ENCODE measurements around the gene FAAP100.
A peak's percentile ranks its signal among the peaks of the same experiment; 100 is the strongest.

FAAP100 gene

DNA sequence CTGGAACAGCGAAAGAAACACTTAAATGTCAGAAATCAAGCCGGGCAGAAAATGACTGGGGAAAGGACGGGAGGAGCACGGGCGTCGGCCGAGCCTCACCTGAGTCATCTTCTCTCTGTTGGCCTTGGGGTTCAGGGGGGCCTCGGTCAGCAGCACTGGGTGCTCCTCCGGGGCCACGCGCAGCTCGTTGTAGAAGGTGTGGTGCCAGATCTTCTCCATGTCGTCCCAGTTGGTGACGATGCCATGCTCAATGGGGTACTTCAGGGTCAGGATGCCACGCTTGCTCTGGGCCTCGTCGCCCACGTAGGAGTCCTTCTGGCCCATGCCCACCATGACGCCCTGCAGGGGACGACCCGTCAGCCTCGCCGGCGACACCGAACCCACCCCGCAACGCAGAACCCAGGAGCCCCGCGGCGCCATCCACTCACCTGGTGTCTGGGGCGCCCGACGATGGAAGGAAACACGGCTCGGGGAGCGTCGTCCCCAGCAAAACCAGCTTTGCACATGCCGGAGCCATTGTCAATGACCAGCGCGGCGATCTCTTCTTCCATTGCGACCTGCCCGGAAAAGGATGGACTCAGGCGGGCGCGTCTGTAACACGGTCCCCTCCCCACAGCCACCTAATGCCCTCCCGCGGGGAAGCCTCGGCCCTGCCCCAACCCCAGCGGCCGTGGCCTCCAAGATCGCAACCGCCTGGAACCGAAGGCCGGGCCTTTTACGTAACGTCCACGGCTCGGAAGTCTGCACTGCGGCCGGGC, 40.2 kb downstream of the FAAP100 start:
- peak in 1 of 2 donors; percentile 14 for DNase-seq (ENCODE audit: low read depth in 2 of 2)

DNA sequence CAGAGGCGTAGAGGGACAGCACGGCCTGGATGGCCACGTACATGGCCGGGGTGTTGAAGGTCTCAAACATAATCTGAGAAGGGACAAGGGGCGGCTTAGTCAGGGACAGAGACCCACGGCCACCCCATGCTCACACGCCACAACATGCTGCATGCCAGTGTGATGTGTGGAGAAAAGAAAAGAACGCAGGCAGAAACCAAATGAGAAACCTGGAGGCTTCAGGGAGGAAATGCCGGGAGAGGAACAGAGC, 40.7 kb downstream of the FAAP100 start:
- DNase-seq (ENCODE audit: low read depth in 2 of 2) = no peak

- no peak for DNase-seq (ENCODE audit: low read depth in 2 of 2)
These were observed 41.2 kb downstream of the FAAP100 start for GRCh38 chr17:81510785-81511553.

GRCh38 chr17:81509972-81510784, 42.0 kb downstream of the FAAP100 start:
- DNase-seq (ENCODE audit: low read depth in 2 of 2) = no peak

- DNase-seq (ENCODE audit: low read depth in 2 of 2) = no peak
These were observed 42.8 kb downstream of the FAAP100 start for GRCh38 chr17:81509207-81509971.

GRCh38 chr17:81508639-81509206, 43.4 kb downstream of the FAAP100 start:
- DNase-seq (ENCODE audit: low read depth in 2 of 2) = no peak

DNA sequence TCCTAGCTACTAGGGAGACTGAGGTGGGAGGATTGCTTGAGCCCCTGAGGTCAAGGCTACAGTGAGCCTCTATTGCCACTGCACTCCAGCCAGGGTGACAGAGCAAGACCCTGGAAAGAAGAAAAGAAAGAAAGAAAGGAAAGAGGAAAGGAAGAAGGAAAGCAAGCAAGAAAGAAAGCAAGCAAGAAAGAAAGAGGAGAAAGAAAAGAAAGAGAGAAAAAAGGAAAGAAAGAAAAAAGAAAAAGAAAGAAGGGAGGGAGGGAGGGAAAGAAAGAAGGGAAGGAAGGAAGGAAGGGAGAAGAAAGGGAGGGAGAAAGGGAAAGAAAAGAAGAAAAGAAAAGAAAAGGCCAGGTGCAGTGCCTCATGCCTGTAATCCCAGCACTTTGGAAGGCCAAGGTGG, 48.5 kb downstream of the FAAP100 start:
- no peak for DNase-seq (ENCODE audit: low read depth in 2 of 2)

GRCh38 chr17:81502471-81503017, 49.6 kb downstream of the FAAP100 start:
- DNase-seq (ENCODE audit: low read depth in 2 of 2) = no peak

- no peak for DNase-seq (ENCODE audit: low read depth in 2 of 2)
These were observed 52.1 kb downstream of the FAAP100 start for GRCh38 chr17:81500047-81500446.

GRCh38 chr17:81499601-81499970, 52.6 kb downstream of the FAAP100 start:
- DNase-seq (ENCODE audit: low read depth in 2 of 2) = no peak

DNA sequence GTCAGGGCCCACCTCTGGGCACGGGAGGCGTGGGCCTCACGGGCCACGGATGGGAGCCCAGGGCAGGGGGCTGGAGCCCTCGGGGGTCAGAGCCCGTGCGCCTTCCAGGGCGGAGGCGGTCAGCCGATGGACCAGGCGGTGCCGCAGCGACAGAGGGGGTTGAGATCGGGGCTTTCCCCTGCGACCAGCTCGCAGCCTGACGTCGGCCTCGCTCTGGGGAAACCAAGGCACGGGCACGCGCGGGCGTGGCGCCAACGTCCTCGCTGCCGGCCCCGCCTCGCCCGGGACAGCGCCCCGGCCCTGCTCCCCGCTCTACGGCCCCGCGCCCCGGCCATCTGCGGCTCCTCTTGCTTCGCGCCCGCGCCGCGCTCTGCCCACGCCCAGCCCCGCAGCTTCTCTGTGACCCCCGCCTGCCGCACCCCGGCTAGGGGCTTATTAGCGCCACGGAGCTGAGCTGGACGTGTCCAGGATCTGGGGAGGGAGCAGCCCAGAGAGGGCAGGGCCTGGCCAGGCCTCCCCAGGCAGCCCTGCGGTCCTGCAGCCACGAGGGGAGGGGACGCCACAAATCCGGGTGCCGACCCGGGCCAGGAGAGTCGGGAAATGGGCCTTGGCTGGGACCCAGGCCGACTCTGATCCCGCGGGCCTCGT, 53.1 kb downstream of the FAAP100 start:
- DNase-seq (ENCODE audit: low read depth in 2 of 2) = no peak

- no peak for DNase-seq (ENCODE audit: low read depth in 2 of 2)
These were observed 57.4 kb downstream of the FAAP100 start for GRCh38 chr17:81494626-81495377.

- DNase-seq (ENCODE audit: low read depth in 2 of 2) = no peak
These were observed 58.7 kb downstream of the FAAP100 start for GRCh38 chr17:81493198-81494038.

- DNase-seq (ENCODE audit: low read depth in 2 of 2) = no peak
These were observed 59.4 kb downstream of the FAAP100 start for GRCh38 chr17:81492706-81493105.

DNA sequence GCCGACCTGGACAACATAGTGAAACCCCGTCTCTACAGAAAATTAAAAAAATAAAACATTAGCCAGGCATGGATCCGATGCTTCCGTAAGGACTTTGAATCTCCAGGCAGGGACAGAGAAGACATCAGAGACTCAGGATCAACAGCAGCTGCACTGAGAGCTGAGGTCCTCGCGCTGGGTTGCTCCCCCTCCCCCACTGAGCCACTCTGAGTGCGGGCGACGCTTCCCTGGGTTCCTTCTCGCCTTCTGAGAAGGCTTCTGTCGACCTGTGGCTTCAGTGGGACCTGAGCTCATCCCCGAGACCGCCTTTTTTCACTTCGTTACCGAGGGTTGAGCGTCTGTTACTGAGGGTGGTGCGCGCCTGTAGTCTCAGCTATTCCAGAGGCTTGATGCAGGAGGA, 60.0 kb downstream of the FAAP100 start:
- DNase-seq (ENCODE audit: low read depth in 2 of 2) = no peak

DNA sequence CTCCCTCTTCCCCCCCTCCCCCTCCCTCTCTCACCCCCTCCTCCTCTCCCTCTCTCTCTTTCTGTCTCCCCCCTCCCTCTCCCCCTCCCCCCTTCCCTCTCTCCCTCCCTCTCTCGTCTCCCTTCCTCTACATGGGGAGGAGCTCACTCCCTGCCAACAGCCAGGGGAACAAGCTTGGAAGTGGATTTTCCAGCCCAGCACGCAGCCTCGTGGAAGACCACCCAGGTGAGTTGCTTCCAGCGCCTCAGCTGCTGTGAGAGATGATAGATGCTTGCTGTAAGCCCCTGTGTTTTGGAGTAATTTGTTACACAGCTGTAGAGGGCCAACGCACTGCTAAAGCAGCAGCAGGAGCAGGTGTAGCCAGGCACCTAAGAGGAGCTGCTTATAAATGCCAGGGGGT, 60.4 kb downstream of the FAAP100 start:
- no peak for DNase-seq (ENCODE audit: low read depth in 2 of 2)

- DNase-seq (ENCODE audit: low read depth in 2 of 2) = no peak
These were observed 61.0 kb downstream of the FAAP100 start for GRCh38 chr17:81491181-81491581.

GRCh38 chr17:81489998-81490992, 61.9 kb downstream of the FAAP100 start:
- no peak for DNase-seq (ENCODE audit: low read depth in 2 of 2)
